Osteoblast (primary cell): ENCODE data around the gene TNS3. TPM values are rescaled to one million over a fixed set of nuclear protein-coding genes. Genes with fewer than 3 reads are reported as not detected.
A peak's percentile ranks its signal among the peaks of the same experiment; 100 is the strongest.

Experiments
- DNase-seq: peaks from one replicate; pipeline ENCODE4 v3.0.0; 2011; ENCODE audit warnings: low spot score, mixed read lengths; ENCODE audit not compliant: insufficient read length; ENCODE audit errors: missing footprints
- H2AFZ ChIP-seq: 2 replicates; pipeline ENCODE4 v1.6.0; 2011; ENCODE audit warnings: mild to moderate bottlenecking, low read length
- H3K27ac ChIP-seq: 2 replicates; pipeline ENCODE4 v1.5.1; 2011; ENCODE audit warnings: mild to moderate bottlenecking, low read depth, low read length, moderate library complexity
- H3K27me3 ChIP-seq: 2 replicates; pipeline ENCODE4 v1.6.0; 2012; ENCODE audit warnings: mild to moderate bottlenecking, control low read depth, inconsistent platforms, low read length, moderate library complexity; ENCODE audit not compliant: insufficient read depth
- H3K36me3 ChIP-seq: 2 replicates; pipeline ENCODE4 v1.5.1; 2011; ENCODE audit warnings: mild to moderate bottlenecking, low read length, control low read depth, moderate library complexity; ENCODE audit not compliant: insufficient read depth
- H3K4me1 ChIP-seq: 2 replicates; pipeline ENCODE4 v1.5.1; 2011; ENCODE audit warnings: mild to moderate bottlenecking, low read length, control low read depth, moderate library complexity; ENCODE audit not compliant: insufficient read depth
- H3K4me2 ChIP-seq: 2 replicates; pipeline ENCODE4 v1.6.0; 2011; ENCODE audit warnings: mild to moderate bottlenecking, low read length; ENCODE audit not compliant: insufficient read depth
- H3K4me3 ChIP-seq: fragments of 200-600 bp; sonication (generic); 3 replicates; pipeline ENCODE4 v1.5.1; 2012; ENCODE audit warnings: mild to moderate bottlenecking, low read length, inconsistent platforms; ENCODE audit not compliant: insufficient read depth
- H3K79me2 ChIP-seq: 2 replicates; pipeline ENCODE4 v1.6.0; 2012; ENCODE audit warnings: mild to moderate bottlenecking, low read length, control low read depth, inconsistent platforms; ENCODE audit not compliant: insufficient read depth
- H3K9me3 ChIP-seq: 2 replicates; pipeline ENCODE4 v1.5.1; 2011; ENCODE audit warnings: low read depth, low read length, control low read depth
- H4K20me1 ChIP-seq: 2 replicates; pipeline ENCODE4 v1.6.0; 2012; ENCODE audit warnings: mild to moderate bottlenecking, low read length, control low read depth; ENCODE audit not compliant: insufficient read depth
- CTCF ChIP-seq: IDR thresholded peaks from 2 replicates; pipeline ENCODE4 v1.5.1; 2011; ENCODE audit warnings: mild to moderate bottlenecking, low read depth, low read length, moderate library complexity; ENCODE audit errors: extremely low read depth
- total RNA-seq: library from RNA; depleted of rRNA; stranded (reverse); fragments of >200 nt; gene quantifications from 2 replicates; pipeline ENCODE4 v1.2.3, GENCODE V29; 2012

TNS3 gene
- total RNA-seq, 1 donor: 67.3 TPM

GRCh38 chr7:47393406-47393805 lies 188.5 kb downstream of the TNS3 start:
- no peak for DNase-seq
- peaks cover 67% of the 10 kb centered on the region for H3K36me3 ChIP-seq
- H2AFZ ChIP-seq: no peak overlapping the region
- H4K20me1 ChIP-seq: peaks cover 75% of the 10 kb centered on the region
- H3K27ac ChIP-seq: no peak overlapping the region
- H3K4me1 ChIP-seq: peaks cover 12% of the 10 kb centered on the region
- no peaks in the 10 kb centered on the region for H3K9me3 ChIP-seq
- H3K4me3 ChIP-seq: no peak overlapping the region
- H3K27me3 ChIP-seq: no peaks in the 10 kb centered on the region
- no peak overlapping the region for H3K4me2 ChIP-seq
- no peaks in the 10 kb centered on the region for H3K79me2 ChIP-seq
- TF ChIP-seq CTCF: no peak

- Histone ChIP-seq H3K9me3 (no peaks in the 10 kb centered on the region), H3K27me3 (no peaks in the 10 kb centered on the region), H3K4me3 (no peak overlapping the region), H3K4me2 (no peak overlapping the region), H3K4me1 (peaks cover 12% of the 10 kb centered on the region), H4K20me1 (peaks cover 78% of the 10 kb centered on the region), H3K79me2 (no peaks in the 10 kb centered on the region), H3K27ac (no peak overlapping the region), H2AFZ (no peak overlapping the region), H3K36me3 (peaks cover 71% of the 10 kb centered on the region)
- peak; percentile 97 for DNase-seq
- TF ChIP-seq CTCF: peak; percentile 72
These were observed 189.6 kb downstream of the TNS3 start for GRCh38 chr7:47392241-47392759.

- Histone ChIP-seq H3K27me3 (no peaks in the 10 kb centered on the region), H3K36me3 (peaks cover 68% of the 10 kb centered on the region), H3K4me1 (peaks cover 12% of the 10 kb centered on the region), H3K9me3 (no peaks in the 10 kb centered on the region), H3K27ac (no peak overlapping the region), H4K20me1 (peaks cover 84% of the 10 kb centered on the region), H2AFZ (no peak overlapping the region), H3K4me3 (no peak overlapping the region), H3K79me2 (no peaks in the 10 kb centered on the region), H3K4me2 (no peak overlapping the region)
- no peak for DNase-seq
- no peak for TF ChIP-seq CTCF
These were observed 190.2 kb downstream of the TNS3 start for GRCh38 chr7:47391726-47392125.

GRCh38 chr7:47390914-47391313 lies 191.0 kb downstream of the TNS3 start:
- DNase-seq: no peak
- H3K27ac ChIP-seq: no peak overlapping the region
- H3K4me2 ChIP-seq: no peak overlapping the region
- peaks cover 60% of the 10 kb centered on the region for H3K36me3 ChIP-seq
- TF ChIP-seq CTCF: no peak
- no peak overlapping the region for H3K4me3 ChIP-seq
- no peaks in the 10 kb centered on the region for H3K9me3 ChIP-seq
- H2AFZ ChIP-seq: no peak overlapping the region
- no peaks in the 10 kb centered on the region for H3K79me2 ChIP-seq
- H4K20me1 ChIP-seq: peaks cover 91% of the 10 kb centered on the region
- peaks cover 12% of the 10 kb centered on the region for H3K4me1 ChIP-seq
- H3K27me3 ChIP-seq: no peaks in the 10 kb centered on the region
